Measurements from ENCODE around the gene OSBPL10.

OSBPL10 gene

GRCh38 chr3:31917303-31918005 lies 63.6 kb downstream of the OSBPL10 start:
- no peaks in the 10 kb centered on the region for H3K4me1 ChIP-seq (ENCODE audit: control insufficient read depth in 2 of 2, insufficient read depth in 2 of 2, low read length in 2 of 2)
- H3K9ac ChIP-seq (ENCODE audit: low read depth in 1 of 2, low read length in 2 of 2) = no peak overlapping the region
- no peaks in the 10 kb centered on the region for H3K27me3 ChIP-seq (ENCODE audit: control insufficient read depth in 2 of 2, insufficient read depth in 2 of 2, low read length in 2 of 2)
- peak overlapping the region; percentile 5 to 72 for H3K27ac ChIP-seq (ENCODE audit: low read depth in 2 of 2, low read length in 2 of 2)
- H3K9me3 ChIP-seq (ENCODE audit: control insufficient read depth in 2 of 2, low read length in 2 of 2) = peaks cover 0 to 5% of the 10 kb centered on the region in 2 donors
- no peaks in the 10 kb centered on the region for H3K36me3 ChIP-seq (ENCODE audit: control insufficient read depth in 2 of 2, insufficient read depth in 2 of 2, low read length in 2 of 2)
- H3K4me3 ChIP-seq (ENCODE audit: low read length in 2 of 2) = peak overlapping the region in 1 of 2 donors; percentile 48

GRCh38 chr3:31911643-31912042 lies 69.4 kb downstream of the OSBPL10 start:
- H3K36me3 ChIP-seq (ENCODE audit: control insufficient read depth in 2 of 2, insufficient read depth in 2 of 2, low read length in 2 of 2) = no peaks in the 10 kb centered on the region
- no peaks in the 10 kb centered on the region for H3K9me3 ChIP-seq (ENCODE audit: control insufficient read depth in 2 of 2, low read length in 2 of 2)
- H3K27ac ChIP-seq (ENCODE audit: low read depth in 2 of 2, low read length in 2 of 2) = no peak overlapping the region
- no peak overlapping the region for H3K9ac ChIP-seq (ENCODE audit: low read depth in 1 of 2, low read length in 2 of 2)
- no peak overlapping the region for H3K4me3 ChIP-seq (ENCODE audit: low read length in 2 of 2)
- H3K4me1 ChIP-seq (ENCODE audit: control insufficient read depth in 2 of 2, insufficient read depth in 2 of 2, low read length in 2 of 2) = no peaks in the 10 kb centered on the region
- no peaks in the 10 kb centered on the region for H3K27me3 ChIP-seq (ENCODE audit: control insufficient read depth in 2 of 2, insufficient read depth in 2 of 2, low read length in 2 of 2)

GRCh38 chr3:31911124-31911523 lies 69.9 kb downstream of the OSBPL10 start:
- H3K4me3 ChIP-seq (ENCODE audit: low read length in 2 of 2) = no peak overlapping the region
- no peaks in the 10 kb centered on the region for H3K9me3 ChIP-seq (ENCODE audit: control insufficient read depth in 2 of 2, low read length in 2 of 2)
- no peaks in the 10 kb centered on the region for H3K36me3 ChIP-seq (ENCODE audit: control insufficient read depth in 2 of 2, insufficient read depth in 2 of 2, low read length in 2 of 2)
- no peaks in the 10 kb centered on the region for H3K4me1 ChIP-seq (ENCODE audit: control insufficient read depth in 2 of 2, insufficient read depth in 2 of 2, low read length in 2 of 2)
- no peaks in the 10 kb centered on the region for H3K27me3 ChIP-seq (ENCODE audit: control insufficient read depth in 2 of 2, insufficient read depth in 2 of 2, low read length in 2 of 2)
- H3K9ac ChIP-seq (ENCODE audit: low read depth in 1 of 2, low read length in 2 of 2) = no peak overlapping the region
- no peak overlapping the region for H3K27ac ChIP-seq (ENCODE audit: low read depth in 2 of 2, low read length in 2 of 2)

GRCh38 chr3:31909455-31909854 lies 71.6 kb downstream of the OSBPL10 start:
- no peaks in the 10 kb centered on the region for H3K27me3 ChIP-seq (ENCODE audit: control insufficient read depth in 2 of 2, insufficient read depth in 2 of 2, low read length in 2 of 2)
- H3K4me1 ChIP-seq (ENCODE audit: control insufficient read depth in 2 of 2, insufficient read depth in 2 of 2, low read length in 2 of 2) = no peaks in the 10 kb centered on the region
- no peaks in the 10 kb centered on the region for H3K36me3 ChIP-seq (ENCODE audit: control insufficient read depth in 2 of 2, insufficient read depth in 2 of 2, low read length in 2 of 2)
- no peaks in the 10 kb centered on the region for H3K9me3 ChIP-seq (ENCODE audit: control insufficient read depth in 2 of 2, low read length in 2 of 2)
- no peak overlapping the region for H3K4me3 ChIP-seq (ENCODE audit: low read length in 2 of 2)
- no peak overlapping the region for H3K27ac ChIP-seq (ENCODE audit: low read depth in 2 of 2, low read length in 2 of 2)
- no peak overlapping the region for H3K9ac ChIP-seq (ENCODE audit: low read depth in 1 of 2, low read length in 2 of 2)

- H3K27ac ChIP-seq (ENCODE audit: low read depth in 2 of 2, low read length in 2 of 2) = no peak overlapping the region
- H3K9ac ChIP-seq (ENCODE audit: low read depth in 1 of 2, low read length in 2 of 2) = no peak overlapping the region
Measured at GRCh38 chr3:31908391-31909097, 72.5 kb downstream of the OSBPL10 start.

GRCh38 chr3:31906182-31906581 lies 74.9 kb downstream of the OSBPL10 start:
- H3K36me3 ChIP-seq (ENCODE audit: control insufficient read depth in 2 of 2, insufficient read depth in 2 of 2, low read length in 2 of 2) = no peaks in the 10 kb centered on the region
- no peak overlapping the region for H3K27ac ChIP-seq (ENCODE audit: low read depth in 2 of 2, low read length in 2 of 2)

More at GRCh38 chr3:31908391-31909097, 72.5 kb downstream of the OSBPL10 start:
- Histone ChIP-seq H3K4me3 (ENCODE audit: low read length in 2 of 2) (no peak overlapping the region), H3K27me3 (ENCODE audit: control insufficient read depth in 2 of 2, insufficient read depth in 2 of 2, low read length in 2 of 2) (no peaks in the 10 kb centered on the region), H3K9me3 (ENCODE audit: control insufficient read depth in 2 of 2, low read length in 2 of 2) (no peaks in the 10 kb centered on the region), H3K4me1 (ENCODE audit: control insufficient read depth in 2 of 2, insufficient read depth in 2 of 2, low read length in 2 of 2) (peaks cover 2 to 4% of the 10 kb centered on the region in 2 donors), H3K36me3 (ENCODE audit: control insufficient read depth in 2 of 2, insufficient read depth in 2 of 2, low read length in 2 of 2) (no peaks in the 10 kb centered on the region)

GRCh38 chr3:31903686-31904431 lies 77.2 kb downstream of the OSBPL10 start:
- peaks cover 2 to 4% of the 10 kb centered on the region in 2 donors for H3K4me1 ChIP-seq (ENCODE audit: control insufficient read depth in 2 of 2, insufficient read depth in 2 of 2, low read length in 2 of 2)
- no peaks in the 10 kb centered on the region for H3K9me3 ChIP-seq (ENCODE audit: control insufficient read depth in 2 of 2, low read length in 2 of 2)
- no peak overlapping the region for H3K9ac ChIP-seq (ENCODE audit: low read depth in 1 of 2, low read length in 2 of 2)
- H3K27me3 ChIP-seq (ENCODE audit: control insufficient read depth in 2 of 2, insufficient read depth in 2 of 2, low read length in 2 of 2) = no peaks in the 10 kb centered on the region
- no peaks in the 10 kb centered on the region for H3K36me3 ChIP-seq (ENCODE audit: control insufficient read depth in 2 of 2, insufficient read depth in 2 of 2, low read length in 2 of 2)
- no peak overlapping the region for H3K4me3 ChIP-seq (ENCODE audit: low read length in 2 of 2)
- H3K27ac ChIP-seq (ENCODE audit: low read depth in 2 of 2, low read length in 2 of 2) = peak overlapping the region in 1 of 2 donors; percentile 16

More at GRCh38 chr3:31906182-31906581, 74.9 kb downstream of the OSBPL10 start:
- Histone ChIP-seq H3K9ac (ENCODE audit: low read depth in 1 of 2, low read length in 2 of 2) (no peak overlapping the region), H3K4me3 (ENCODE audit: low read length in 2 of 2) (no peak overlapping the region), H3K9me3 (ENCODE audit: control insufficient read depth in 2 of 2, low read length in 2 of 2) (no peaks in the 10 kb centered on the region), H3K4me1 (ENCODE audit: control insufficient read depth in 2 of 2, insufficient read depth in 2 of 2, low read length in 2 of 2) (peaks cover 2 to 4% of the 10 kb centered on the region in 2 donors), H3K27me3 (ENCODE audit: control insufficient read depth in 2 of 2, insufficient read depth in 2 of 2, low read length in 2 of 2) (no peaks in the 10 kb centered on the region)

- H3K9ac ChIP-seq (ENCODE audit: low read depth in 1 of 2, low read length in 2 of 2) = no peak overlapping the region
- H3K27me3 ChIP-seq (ENCODE audit: control insufficient read depth in 2 of 2, insufficient read depth in 2 of 2, low read length in 2 of 2) = no peaks in the 10 kb centered on the region
- no peaks in the 10 kb centered on the region for H3K36me3 ChIP-seq (ENCODE audit: control insufficient read depth in 2 of 2, insufficient read depth in 2 of 2, low read length in 2 of 2)
- H3K27ac ChIP-seq (ENCODE audit: low read depth in 2 of 2, low read length in 2 of 2) = no peak overlapping the region
- no peaks in the 10 kb centered on the region for H3K9me3 ChIP-seq (ENCODE audit: control insufficient read depth in 2 of 2, low read length in 2 of 2)
- no peak overlapping the region for H3K4me3 ChIP-seq (ENCODE audit: low read length in 2 of 2)
- H3K4me1 ChIP-seq (ENCODE audit: control insufficient read depth in 2 of 2, insufficient read depth in 2 of 2, low read length in 2 of 2) = peaks cover 2 to 4% of the 10 kb centered on the region in 2 donors
Measured at GRCh38 chr3:31900583-31900982, 80.5 kb downstream of the OSBPL10 start.

- H3K27me3 ChIP-seq (ENCODE audit: control insufficient read depth in 2 of 2, insufficient read depth in 2 of 2, low read length in 2 of 2) = no peaks in the 10 kb centered on the region
- no peak overlapping the region for H3K9ac ChIP-seq (ENCODE audit: low read depth in 1 of 2, low read length in 2 of 2)
- H3K36me3 ChIP-seq (ENCODE audit: control insufficient read depth in 2 of 2, insufficient read depth in 2 of 2, low read length in 2 of 2) = no peaks in the 10 kb centered on the region
- H3K4me3 ChIP-seq (ENCODE audit: low read length in 2 of 2) = no peak overlapping the region
- H3K27ac ChIP-seq (ENCODE audit: low read depth in 2 of 2, low read length in 2 of 2) = no peak overlapping the region
- H3K9me3 ChIP-seq (ENCODE audit: control insufficient read depth in 2 of 2, low read length in 2 of 2) = no peaks in the 10 kb centered on the region
- no peaks in the 10 kb centered on the region for H3K4me1 ChIP-seq (ENCODE audit: control insufficient read depth in 2 of 2, insufficient read depth in 2 of 2, low read length in 2 of 2)
Measured at GRCh38 chr3:31896648-31897433, 84.2 kb downstream of the OSBPL10 start.

Measured in mucosa of rectum (tissue), 2 donors.